T follicular helper cell (primary cell): Measurements from ENCODE around the gene TMEM245.
A peak's percentile ranks its signal among the peaks of the same experiment; 100 is the strongest.

ENCODE experiments used
- DNase-seq: peaks from one replicate; pipeline ENCODE4 v3.0.0-alpha.2; 2020; ENCODE audit warnings: low read depth
- total RNA-seq, 2 experiments: gene quantifications; one replicate each; lab custom pipeline; 2026; lab: John Stamatoyannopoulos, UW

TMEM245 gene
- total RNA-seq = 73.3 to 249 reads per million in 2 experiments

DNA sequence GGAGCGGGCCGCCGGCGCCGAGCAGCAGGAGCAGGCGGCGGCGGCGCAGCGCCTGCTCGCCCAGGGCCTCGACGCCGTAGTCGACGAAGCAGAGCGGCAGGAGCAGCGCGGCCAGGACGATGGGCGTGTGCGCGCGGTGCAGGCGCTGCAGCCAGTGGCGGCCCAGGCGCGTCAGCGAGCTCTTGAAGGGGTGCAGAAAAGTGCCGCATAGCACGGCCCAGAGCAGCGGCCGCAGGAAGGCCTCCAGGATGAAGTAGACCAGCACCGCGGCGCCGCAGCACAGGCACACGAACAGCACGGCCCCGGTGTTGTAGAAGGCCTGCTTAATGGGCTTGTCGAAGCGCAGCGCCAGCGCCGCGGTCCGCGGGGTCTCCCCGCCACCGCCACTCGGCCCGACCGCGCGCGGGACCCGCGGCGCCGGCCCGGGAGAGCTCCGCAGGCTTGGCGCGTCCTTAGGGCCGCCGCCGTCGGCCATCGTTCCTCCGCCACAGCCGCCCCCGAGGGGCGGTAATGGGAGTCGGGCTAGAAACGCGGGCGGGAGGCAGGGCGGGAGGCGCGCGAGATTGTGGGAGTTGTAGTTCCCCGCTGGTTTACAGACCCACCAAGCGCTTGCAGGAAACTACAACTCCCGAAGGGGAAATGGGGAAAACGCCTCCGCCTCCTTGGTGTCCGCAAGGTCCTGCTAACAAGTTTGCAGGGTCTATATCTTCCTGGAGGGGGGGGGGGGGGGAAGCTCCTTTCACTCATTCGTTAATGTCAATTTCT is at the start of gene TMEM245:
Gene TMEM245 (minus strand): TSS at position 509 of the 765 bp plus-strand sequence. CDS start 34 bp downstream, at position 475.
- DNase-seq = peak; percentile 92

GRCh38 chr9:109168170-109168569 is 48.4 kb upstream of the TMEM245 start:
- no peak for DNase-seq

DNA sequence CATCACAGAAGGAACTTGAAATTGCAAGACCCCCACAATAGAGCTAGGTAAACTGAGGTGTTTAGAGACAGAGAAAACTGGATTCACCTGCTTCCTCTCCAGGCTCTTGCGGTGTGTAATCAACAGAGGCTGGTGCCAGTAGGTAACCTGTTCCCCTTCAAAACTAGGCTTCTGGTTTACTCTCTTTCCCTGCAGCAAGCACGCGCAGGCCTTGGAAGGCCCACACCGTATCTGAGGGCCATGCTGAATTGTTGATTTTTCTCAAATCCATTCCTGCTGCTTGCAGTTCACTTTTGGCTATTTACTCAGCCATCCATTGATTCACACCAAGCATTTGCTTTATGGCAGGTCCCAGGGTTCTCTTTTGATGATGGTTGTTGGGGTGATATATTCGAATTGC is 48.0 kb upstream of the TMEM245 start:
- DNase-seq = no peak

GRCh38 chr9:109166771-109167601 is 47.2 kb upstream of the TMEM245 start, which contains the start of gene FRRS1L:
Gene FRRS1L, minus strand, starts transcription at chr9:109167249. Its CDS starts 111 bp downstream, at chr9:109167138.
- no peak for DNase-seq

GRCh38 chr9:109166171-109166770 is 46.5 kb upstream of the TMEM245 start:
- DNase-seq = no peak

DNA sequence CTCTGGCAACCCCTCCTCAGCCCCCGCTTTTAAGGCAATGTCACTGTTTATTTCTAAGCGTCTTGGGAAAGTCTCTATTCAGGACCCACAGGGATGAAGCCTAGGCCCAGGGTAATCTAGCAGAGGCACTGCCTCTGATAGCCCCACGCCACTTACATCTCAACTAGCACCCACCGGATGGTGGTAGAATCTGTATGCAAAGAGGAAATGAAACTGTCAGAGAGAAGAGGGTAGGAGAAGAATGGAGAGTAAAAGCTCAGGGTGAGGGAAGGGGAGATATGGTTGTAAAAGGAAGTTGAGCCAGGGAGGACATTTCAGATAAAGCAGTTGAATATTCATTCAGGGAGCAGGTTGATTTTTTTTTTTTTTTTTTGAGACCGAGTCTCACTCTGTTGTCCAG is 44.3 kb upstream of the TMEM245 start:
- DNase-seq = no peak

DNA sequence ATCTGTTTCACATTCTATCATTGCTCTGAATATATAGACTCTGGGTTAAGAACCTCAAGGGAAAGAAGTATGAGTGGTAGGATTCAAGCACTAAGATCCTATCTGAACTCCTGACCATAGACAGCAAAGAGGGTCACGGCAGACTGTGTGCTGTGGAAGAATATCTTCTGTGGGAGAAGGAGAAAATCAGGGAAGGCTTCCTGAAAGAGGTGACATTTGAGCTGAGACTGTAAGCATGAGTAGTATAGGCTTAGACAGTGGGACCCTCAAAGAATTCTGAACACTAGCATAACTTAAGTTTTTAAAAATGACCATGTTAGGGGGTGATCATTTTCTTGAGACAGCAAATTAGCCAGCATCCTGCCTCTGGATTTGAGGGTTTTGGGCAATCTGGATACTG is 43.4 kb upstream of the TMEM245 start:
- DNase-seq = no peak

DNA sequence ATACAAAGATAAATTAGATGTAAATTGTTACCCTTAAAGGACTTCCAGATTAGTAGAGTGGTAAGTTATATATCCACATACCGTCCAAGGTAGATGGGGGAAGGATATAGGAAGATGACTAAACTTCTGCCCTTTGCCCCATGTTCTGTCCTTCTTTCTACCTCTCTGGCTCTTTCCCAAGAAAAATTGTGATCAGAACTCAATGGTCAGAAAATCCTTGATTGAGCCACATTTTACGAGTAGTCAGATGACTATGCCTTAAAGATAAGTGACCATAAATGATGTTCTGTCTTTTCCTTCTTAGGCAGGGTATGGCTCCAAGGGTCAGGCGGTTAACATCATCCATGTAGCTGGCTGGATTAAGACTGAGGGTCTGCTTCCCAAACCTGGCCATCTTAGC is 42.9 kb upstream of the TMEM245 start:
- DNase-seq = no peak

GRCh38 chr9:109161471-109161870 is 41.7 kb upstream of the TMEM245 start:
- DNase-seq = no peak

DNA sequence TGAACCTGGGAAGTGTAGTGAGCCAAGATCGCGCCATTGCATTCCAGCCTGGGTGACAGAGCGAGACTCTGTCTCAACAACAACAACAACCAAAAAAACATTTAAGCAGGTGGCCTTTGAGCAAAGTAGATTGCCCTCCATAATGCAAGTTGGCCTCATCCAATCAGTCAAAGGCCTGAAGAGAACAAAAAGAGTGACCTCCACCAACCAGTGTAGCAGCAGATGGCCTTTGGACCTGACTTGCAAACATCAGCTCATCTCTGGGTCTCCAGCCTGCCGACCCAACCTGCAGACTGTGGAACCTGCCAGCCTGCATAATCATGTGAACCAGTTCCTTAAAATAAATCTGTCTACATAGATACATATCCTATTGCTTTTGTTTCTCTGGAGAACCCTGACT is 39.8 kb upstream of the TMEM245 start:
- DNase-seq = no peak

DNA sequence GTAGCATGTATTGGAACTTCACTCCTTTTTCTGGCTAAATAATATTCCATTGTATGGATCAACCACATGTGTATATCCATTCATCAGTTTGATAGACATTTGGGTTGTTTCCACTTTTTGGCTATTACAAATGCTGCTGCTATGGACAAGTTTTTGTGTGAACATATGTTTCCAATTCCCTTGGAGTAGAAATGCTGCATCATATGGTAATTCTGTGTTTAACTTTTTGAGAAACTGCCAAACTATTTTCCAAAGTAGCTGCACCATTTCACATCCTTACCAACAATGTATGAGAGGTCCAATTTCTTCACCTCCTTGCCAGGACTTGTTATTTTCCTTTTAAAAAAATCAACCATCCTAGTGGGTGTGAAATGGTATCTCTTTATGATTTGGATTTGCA is 38.9 kb upstream of the TMEM245 start:
- no peak for DNase-seq

DNA sequence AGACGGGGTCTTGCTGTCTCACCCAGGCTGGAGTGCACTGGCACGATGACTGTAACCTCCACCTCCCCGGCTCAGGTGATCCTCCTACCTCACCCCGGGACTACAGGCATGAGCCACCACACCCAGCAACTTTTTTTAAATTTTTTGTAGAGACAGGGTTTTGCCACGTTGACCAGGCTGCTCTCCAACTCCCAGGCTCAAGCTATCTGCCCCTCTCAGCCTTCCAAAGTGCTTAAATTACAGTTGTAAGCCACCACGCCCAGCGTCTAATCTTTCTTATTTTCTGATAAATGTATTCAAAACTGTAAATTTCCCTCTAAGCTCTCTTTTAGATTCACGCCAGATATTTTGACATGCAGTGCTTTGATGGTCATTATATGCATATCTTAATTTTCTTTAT is 37.0 kb upstream of the TMEM245 start:
- no peak for DNase-seq

GRCh38 chr9:109150925-109151545 is 31.3 kb upstream of the TMEM245 start:
- DNase-seq = no peak

DNA sequence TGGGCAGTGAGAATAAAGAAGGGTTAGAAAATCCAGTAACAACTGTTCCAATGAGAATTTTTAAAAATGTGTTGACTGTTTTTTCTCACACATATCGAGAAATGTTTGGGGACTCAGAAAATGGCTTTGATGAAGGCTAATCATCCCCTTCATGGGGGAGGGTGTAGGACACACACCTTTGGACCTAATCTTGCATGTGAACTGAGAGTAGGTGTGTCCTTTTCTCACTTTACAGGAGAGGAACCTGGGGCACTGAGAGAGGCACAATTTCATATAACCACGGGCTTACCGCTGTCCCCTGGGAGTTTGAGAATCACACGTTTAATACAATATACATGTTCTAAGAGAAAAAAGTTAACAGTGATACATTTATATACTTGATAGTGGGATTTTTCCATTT is 30.0 kb upstream of the TMEM245 start:
- DNase-seq = no peak

GRCh38 chr9:109149089-109149488 is 29.3 kb upstream of the TMEM245 start:
- no peak for DNase-seq

GRCh38 chr9:109145051-109145450 is 25.3 kb upstream of the TMEM245 start:
- no peak for DNase-seq

DNA sequence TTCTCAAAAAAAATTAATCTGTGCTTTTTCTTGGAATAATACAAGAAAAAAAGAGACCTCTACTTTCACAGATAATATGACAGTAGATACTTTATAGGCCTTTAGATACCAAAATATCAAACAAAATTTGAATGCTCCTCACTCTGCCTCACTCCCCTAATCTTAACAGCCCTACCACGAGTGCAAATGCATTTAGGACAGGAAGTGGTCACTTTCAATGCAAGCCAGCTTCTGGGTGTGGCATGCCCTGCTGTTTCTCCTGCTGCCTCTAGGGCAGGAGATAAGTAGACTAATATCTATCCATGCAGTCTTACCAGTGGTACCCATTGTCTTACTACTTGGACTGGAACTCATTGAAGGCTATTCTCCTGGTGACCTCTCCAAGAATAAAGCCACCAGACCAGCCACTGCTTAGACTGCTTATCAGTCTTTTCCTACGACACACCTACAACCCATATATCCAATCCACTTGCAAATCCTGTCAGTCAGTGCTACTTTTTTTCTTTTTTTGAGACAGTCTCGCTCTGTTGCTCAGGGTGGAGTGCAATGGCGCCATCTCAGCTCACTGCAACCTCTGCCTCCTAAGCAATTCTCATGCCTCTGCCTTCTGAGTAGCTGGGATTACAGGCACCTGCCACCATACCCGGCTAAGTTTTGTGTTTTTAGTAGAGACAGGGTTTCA is 24.3 kb upstream of the TMEM245 start:
- DNase-seq = no peak

- no peak for DNase-seq
Observed at GRCh38 chr9:109141375-109141774, 21.6 kb upstream of the TMEM245 start.

DNA sequence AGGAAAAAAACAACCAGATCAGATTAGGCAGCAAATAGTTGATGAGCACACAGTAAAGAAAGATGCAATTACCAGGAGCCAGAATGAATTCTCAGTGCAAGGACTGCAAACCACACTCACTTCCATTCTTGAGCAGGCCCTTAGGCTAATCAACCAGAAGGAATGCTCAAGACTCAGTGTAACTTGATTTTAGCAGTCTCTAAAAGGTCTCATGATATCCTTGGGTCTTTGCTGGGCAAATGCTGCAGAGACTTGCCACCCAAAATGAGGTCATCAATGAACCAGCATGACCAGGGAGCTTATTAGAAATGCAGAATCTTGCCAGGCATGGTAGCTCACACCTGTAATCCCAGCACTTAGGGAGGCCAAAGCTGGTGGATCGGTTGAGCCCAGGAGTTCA is 20.1 kb upstream of the TMEM245 start:
- no peak for DNase-seq

- no peak for DNase-seq
Observed at GRCh38 chr9:109138421-109138820, 18.7 kb upstream of the TMEM245 start.

DNA sequence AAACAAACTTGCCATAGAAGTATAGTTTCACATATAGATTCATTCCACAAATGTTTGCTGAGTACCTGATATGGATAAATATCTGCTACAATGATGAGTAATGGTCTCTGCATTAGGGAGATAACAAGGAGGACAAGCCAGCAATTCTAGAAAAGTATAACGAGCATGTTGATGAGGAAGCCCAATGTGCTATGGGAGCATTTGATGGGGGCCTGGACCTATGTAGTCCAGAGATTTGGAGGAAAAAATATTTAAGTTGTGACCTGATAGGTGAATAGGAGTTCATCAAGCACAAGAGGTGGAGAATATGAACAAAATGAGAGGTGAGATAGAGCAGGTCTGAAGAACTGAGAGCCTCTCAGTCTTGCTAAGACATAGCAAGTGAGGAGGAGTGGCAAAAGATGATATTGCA is 14.4 kb upstream of the TMEM245 start:
- no peak for DNase-seq

DNA sequence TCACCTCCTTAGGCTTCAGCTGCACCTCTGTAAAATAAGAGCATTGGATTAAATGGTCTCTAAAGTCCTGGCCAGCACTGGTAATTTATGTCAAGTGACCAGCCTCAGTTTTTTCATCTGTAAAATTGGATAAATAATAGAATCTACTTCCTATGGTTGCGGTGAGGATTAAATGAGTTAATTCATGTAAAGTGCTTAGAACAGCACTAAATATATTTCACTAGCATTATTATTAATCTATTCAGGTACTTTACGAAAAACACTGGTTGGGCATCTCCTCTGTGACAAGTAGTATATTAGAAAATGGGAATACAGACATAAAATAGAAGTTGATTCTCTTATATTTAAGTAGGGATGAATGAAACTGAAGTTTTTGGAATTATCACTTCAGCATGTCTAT is 13.8 kb upstream of the TMEM245 start:
- no peak for DNase-seq
